Measurements from ENCODE around the gene CPA3. TPM values are rescaled to one million over a fixed set of nuclear protein-coding genes. Genes with fewer than 3 reads are reported as not detected.

The CPA3 gene
- not detected in 2 replicates for total RNA-seq

GRCh38 chr3:148865049-148865448 is at the start of gene CPA3:
Gene CPA3 (plus strand): TSS chr3:148865296. CDS start chr3:148865308, 12 bp downstream.

GRCh38 chr3:148827585-148827984 is 37.5 kb upstream of the CPA3 start, which contains the start of gene CPB1:
Gene CPB1 (plus strand): TSS chr3:148827811. CDS start chr3:148827824, 13 bp downstream.

Other genes with a start within 250 kb of the CPA3 start
- 1.3 and 2.9 TPM in 2 replicates for gene AGTR1, start 167.4 kb upstream of the CPA3 start, total RNA-seq
- gene CPB1, start 37.5 kb upstream of the CPA3 start, total RNA-seq, result not detected in 2 replicates
- gene GYG1, start 126.2 kb downstream of the CPA3 start, total RNA-seq, result 29.2 and 37.1 TPM in 2 replicates
- 38.3 and 40.6 TPM in 2 replicates for gene HLTF, start 221.2 kb downstream of the CPA3 start, total RNA-seq

All from smooth muscle cell of bladder (primary cell).